Measurements from ENCODE around the gene PTPRG.

Gene PTPRG

DNA sequence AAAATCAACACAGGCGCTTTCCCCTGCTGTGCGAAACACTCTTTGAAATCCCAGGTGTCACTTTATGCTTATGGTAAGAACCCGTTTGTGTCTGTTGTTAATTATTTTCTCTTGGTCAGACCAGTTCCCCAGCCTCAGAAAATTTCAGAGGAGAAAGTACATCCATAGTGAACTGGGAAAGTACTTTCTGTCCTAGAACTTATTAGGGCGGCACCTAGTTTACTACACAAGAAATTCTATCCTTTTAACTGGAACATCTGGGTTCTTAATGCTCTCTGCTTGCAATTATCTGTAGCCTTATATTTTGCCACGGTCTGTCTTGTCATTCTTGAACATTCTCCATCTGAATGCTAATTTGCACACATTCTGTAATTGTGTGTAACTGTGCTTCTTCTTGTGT, 215.0 kb downstream of the PTPRG start:
- DNase-seq, result no peak

DNA sequence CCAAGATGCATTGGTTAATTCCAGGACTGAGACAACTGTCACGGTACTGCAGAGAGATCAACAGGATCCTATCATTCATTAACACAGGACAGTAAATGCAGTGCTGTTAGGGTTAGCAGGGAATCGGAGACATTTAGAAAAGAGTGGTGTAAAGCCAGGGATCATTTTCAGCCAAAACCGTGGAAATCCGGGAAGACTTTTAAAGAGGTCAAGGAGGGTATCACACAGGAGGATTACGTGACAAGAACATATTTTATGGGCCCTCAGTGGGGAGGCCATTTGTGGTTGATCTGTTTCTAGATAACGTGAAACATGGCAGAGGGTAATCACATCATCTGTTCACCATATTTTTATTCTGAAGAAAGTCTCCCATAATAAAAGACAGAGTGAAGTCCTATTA, 216.1 kb downstream of the PTPRG start:
- DNase-seq, result no peak

DNA sequence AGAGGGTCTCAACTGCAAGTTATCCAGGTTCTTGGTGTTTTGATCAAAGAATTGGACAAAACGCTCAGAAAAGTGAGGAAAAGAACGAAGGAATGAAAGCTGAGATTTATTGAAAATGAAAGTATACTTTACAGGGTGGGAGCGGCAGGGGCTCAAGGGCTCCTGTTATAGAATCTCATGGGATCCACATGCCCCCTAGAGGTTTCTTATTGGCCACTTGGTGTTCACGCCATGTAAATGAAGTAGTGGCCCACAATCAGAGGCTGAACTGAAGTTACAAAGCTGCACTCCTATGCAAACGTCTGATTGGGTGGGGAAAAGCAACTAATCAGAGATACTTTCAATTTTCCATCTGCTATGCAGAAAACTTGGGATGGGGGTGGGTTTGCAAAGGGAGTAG, 216.7 kb downstream of the PTPRG start:
- no peak for DNase-seq

DNA sequence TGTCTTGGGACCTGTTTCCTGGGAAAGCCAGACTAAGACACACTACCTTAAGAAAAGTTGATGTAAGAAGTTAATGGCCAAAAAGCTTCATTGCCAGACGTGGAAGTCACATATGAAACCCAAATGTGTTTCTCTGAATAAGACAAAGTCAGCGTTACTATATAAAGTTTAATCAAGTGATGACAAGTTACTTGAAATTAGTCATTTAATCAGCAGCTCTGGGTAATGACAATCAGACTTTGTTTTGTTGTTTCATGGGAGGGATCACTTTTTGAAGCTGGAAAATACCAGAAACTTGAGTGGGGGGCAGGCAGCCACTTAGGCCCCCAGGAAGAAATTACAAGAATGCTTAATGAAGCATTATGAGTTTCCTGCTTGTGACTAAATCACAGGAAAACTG, 218.6 kb downstream of the PTPRG start:
- no peak for DNase-seq

DNA sequence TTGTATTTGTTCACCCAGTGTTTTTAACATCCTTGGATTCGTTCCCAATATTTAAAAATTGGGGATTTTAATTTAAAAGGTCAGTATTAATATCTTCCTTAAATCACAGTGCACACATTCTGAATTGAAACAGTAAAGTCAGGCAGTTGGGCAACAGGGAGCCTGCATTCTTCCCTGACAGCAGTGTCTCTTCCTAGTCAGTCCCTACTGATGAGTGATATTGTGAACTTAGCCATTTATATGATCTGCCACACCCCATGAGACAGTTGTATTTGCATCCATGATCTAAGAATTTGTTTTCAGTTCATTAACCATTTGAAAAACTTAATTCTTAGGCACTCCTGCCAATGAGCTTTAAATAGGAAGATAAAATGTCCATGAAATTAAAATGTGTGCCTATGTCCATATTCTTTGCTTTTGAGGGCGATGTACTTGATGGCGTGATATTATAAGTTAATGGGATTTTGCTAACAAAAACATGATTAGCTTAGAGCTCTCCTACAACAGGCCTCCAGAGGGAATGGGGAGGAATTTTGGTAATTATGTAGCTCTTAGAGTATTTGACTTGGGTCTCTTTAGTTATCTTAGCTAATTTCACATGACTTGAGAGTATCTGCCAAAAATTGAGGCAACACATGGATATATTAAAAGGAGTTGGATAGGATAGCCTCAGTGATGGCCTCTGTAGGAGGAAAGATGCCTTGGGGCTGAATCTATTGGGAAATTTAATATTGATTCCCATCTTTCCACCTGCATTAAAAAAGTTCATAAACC, 219.3 kb downstream of the PTPRG start:
- DNase-seq, result no peak

GRCh38 chr3:61783993-61784718, 222.8 kb downstream of the PTPRG start:
- no peak for DNase-seq

DNA sequence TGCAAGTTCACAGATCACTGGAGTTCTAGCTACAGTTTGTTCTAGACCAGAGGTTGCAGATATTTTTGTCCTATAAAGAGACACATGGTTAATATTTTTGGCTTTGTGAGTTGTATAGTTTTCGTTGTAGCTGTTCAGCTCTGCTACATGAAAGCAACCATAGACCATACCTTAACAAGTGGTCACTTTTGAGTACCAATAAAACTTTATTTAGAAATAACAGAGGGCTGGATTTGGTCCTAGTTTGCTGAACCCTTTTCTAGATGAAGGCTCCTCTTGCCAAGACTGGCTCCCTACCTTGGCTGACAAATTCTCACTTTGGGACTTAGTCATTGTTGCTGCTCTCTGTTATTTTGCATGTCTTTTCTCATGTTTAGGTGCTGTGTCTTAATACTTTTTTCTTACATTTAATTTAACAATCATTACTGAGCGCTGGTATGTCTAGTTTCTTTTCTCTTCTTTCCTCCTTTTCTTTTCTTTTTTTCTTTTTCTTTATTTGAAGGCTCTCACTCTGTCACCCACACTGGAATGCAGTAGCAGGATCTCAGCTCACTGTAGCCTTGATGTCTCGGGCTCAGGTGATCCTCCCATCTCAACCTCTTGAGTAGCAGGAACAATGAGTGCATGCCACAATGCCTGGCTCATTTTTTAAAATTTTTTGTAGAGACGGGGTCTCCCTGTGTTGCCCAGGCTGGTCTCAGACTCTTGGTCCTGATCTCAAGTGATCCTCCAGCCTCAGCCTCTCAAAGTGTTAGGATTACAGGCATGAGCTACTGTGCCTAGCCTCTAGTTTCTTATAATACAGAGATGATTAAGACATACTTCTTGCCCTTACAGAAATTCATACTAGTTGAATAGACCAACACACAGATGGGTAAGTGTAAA, 227.5 kb downstream of the PTPRG start:
- DNase-seq, result no peak

- DNase-seq, result no peak
These were observed 228.5 kb downstream of the PTPRG start for GRCh38 chr3:61789861-61790260.

GRCh38 chr3:61790411-61790810, 229.0 kb downstream of the PTPRG start:
- DNase-seq, result no peak

- DNase-seq, result no peak
These were observed 231.7 kb downstream of the PTPRG start for GRCh38 chr3:61793056-61793455.

- no peak for DNase-seq
These were observed 232.2 kb downstream of the PTPRG start for GRCh38 chr3:61793521-61793920.

DNA sequence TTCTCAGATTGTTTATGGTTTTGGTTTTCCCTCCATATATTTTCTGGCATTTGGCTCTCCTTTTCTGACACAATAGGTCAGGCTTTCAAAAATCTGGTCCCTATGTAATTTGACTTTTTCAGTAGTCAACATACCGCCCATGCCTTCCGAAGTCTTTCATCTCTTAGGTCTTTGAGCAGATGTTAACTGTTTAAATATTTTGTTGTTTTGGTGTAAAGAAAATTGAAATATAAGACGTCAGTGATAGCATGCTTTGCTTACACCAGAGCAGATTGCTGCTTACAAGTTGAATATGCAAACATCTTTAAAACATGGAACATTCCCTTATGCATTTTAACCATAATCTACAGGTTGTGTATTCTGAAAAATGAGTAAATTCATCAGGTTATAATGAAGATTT, 233.0 kb downstream of the PTPRG start:
- no peak for DNase-seq

GRCh38 chr3:61794961-61795360, 233.6 kb downstream of the PTPRG start:
- no peak for DNase-seq

DNA sequence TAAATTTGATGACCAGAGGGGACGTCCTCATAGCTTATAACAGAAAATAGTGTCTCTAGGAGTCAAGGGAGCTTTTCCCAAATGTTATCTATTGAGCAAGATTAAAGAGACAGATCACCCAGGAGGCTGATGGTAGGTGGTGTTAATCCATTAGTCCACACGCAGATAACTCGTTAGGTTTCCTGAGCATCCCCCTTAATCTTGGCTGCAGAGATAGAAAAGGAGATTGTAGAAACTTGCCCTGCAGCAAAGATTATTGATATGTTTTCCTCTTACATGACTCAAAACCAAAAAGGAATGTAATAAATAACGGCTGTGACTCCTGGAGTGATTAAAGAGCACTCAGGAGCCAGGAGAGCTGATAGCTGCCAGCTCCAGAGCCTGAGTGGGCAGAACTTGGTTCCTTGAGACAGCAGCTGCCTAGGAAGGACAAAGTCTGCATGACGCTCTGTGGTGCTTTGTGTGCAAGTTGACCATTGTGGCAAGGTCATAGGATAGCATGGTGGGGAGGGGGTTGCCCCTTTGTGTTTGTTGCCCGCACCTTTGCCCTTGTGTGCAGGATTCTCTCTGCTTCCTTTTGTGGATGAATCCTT, 234.8 kb downstream of the PTPRG start:
- DNase-seq, result no peak

GRCh38 chr3:61796911-61797310, 235.5 kb downstream of the PTPRG start:
- no peak for DNase-seq

DNA sequence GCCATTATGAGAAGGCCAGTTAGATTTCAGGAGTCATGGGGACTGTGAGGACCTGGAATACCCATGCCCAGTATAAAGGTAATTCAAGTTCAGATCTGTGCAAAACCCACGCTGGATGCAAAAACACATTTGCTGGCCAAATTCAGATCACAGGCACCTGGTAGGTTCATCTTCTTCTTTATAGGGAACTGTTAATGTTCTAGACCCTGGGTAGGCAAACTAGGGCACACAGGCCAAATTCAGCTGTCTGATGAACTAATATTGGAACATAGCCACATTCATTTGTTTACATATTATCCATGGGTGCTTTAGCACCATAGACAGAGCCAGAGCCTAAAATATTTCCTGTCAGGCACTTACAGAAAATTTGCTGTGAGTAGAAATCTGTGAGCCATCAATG, 241.4 kb downstream of the PTPRG start:
- DNase-seq, result no peak

GRCh38 chr3:61803983-61804382, 242.6 kb downstream of the PTPRG start:
- no peak for DNase-seq

- DNase-seq, result no peak
These were observed 243.4 kb downstream of the PTPRG start for GRCh38 chr3:61804782-61805181.

- DNase-seq, result no peak
These were observed 244.2 kb downstream of the PTPRG start for GRCh38 chr3:61805510-61806080.

DNA sequence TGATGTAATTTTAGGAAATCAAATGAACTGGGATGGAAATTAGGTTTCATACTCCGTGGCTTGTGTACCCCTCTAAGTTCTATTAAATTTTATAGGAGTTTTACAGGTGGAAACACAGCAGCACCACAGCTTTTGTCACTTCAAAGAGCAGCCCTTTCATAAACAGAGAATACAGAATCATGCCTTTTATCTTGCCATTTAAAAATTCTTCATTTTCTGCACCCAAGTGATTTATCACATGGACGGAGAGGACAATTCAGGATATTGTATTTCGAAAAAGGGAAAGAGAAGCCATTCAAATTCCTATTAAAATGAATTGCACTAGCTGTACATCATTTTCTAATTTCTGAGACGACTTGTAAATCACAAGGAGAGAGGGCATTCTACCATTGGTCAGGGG, 245.4 kb downstream of the PTPRG start:
- no peak for DNase-seq

- no peak for DNase-seq
These were observed 246.5 kb downstream of the PTPRG start for GRCh38 chr3:61807865-61808276.

GRCh38 chr3:61808526-61808925, 247.2 kb downstream of the PTPRG start:
- no peak for DNase-seq

- DNase-seq, result no peak
These were observed 247.6 kb downstream of the PTPRG start for GRCh38 chr3:61808999-61809398.

Measured in NCI-H1436 (cell line).